ENCODE results near the gene DAAM2. TPM values are rescaled to one million over a fixed set of nuclear protein-coding genes. Genes with fewer than 3 reads are reported as not detected.

Gene DAAM2
- total and polyA plus RNA-seq, 2 donors (not counting 3 experiments of a cell fraction or from before 2014, with no cell fraction given), result 0.42 to 0.44 TPM

- Histone ChIP-seq H3K36me3 (ENCODE audit: control insufficient read depth in 2 of 2, extremely low read depth in 1 of 2, insufficient read depth in 2 of 2, low read length in 2 of 2) (peaks cover 0 to 6% of the 10 kb centered on the region in 2 experiments), H3K9ac (replicated peaks; ENCODE audit: extremely low read depth, insufficient read depth, low read length) (no peak overlapping the region), H3K9me1 (replicated peaks; ENCODE audit: control insufficient read depth, extremely low read depth, insufficient read depth, low read length) (no peaks in the 10 kb centered on the region), H3K4me1 (ENCODE audit: control insufficient read depth, extremely low read depth, insufficient read depth, low read length) (no peaks in the 10 kb centered on the region), H2AFZ (ENCODE audit: low read depth, low read length) (no peak overlapping the region), H3K79me2 (ENCODE audit: control insufficient read depth, insufficient read depth, low read length) (no peaks in the 10 kb centered on the region), H3K9me3 (replicated peaks; ENCODE audit: control insufficient read depth, insufficient read depth, low read length) (no peaks in the 10 kb centered on the region), H4K20me1 (replicated peaks; ENCODE audit: control insufficient read depth, extremely low read depth, insufficient read depth, low read length) (no peaks in the 10 kb centered on the region), H3K27ac (ENCODE audit: insufficient read depth, low read depth, low read length) (no peak overlapping the region), H3K27me3 (ENCODE audit: control insufficient read depth in 2 of 2, insufficient read depth in 2 of 2, low read length in 2 of 2) (peaks cover 0 to 2% of the 10 kb centered on the region in 2 experiments), H3K4me2 (ENCODE audit: insufficient read depth, low read length) (no peak overlapping the region), H3K4me3 (replicated peaks in 1 of 3; ENCODE audit: insufficient read depth in 1 of 3, low read depth in 1 of 3, low read length in 3 of 3) (no peak overlapping the region)
- no TSS peak for BruUV-seq (replicated peaks)
- dilution Hi-C loops (cut with MboI; ENCODE audit: extremely low pct_ligation_motif_present, low sequenced_read_pairs) (no loop called here), intact Hi-C loops (cut with micrococcal nuclease) (no loop called here)
- ChIA-PET CTCF (interaction anchor here (0.7 to 2.3 kb wide), 4 partner anchors 9 to 406 kb away, joined by 3 to 9 read pairs (median 4); no protein-coding TSS in a partner anchor), POLR2A (no interaction called here)
- no peak for TF ChIP-seq POLR2A (IDR thresholded peaks at IDR 0.05; ENCODE audit: low read depth, low read length)
- no peak for TF ChIP-seq POLR2AphosphoS5 (IDR thresholded peaks at IDR 0.05; ENCODE audit: insufficient read depth, low read depth, low read length)
- TF ChIP-seq, protein P1, sequence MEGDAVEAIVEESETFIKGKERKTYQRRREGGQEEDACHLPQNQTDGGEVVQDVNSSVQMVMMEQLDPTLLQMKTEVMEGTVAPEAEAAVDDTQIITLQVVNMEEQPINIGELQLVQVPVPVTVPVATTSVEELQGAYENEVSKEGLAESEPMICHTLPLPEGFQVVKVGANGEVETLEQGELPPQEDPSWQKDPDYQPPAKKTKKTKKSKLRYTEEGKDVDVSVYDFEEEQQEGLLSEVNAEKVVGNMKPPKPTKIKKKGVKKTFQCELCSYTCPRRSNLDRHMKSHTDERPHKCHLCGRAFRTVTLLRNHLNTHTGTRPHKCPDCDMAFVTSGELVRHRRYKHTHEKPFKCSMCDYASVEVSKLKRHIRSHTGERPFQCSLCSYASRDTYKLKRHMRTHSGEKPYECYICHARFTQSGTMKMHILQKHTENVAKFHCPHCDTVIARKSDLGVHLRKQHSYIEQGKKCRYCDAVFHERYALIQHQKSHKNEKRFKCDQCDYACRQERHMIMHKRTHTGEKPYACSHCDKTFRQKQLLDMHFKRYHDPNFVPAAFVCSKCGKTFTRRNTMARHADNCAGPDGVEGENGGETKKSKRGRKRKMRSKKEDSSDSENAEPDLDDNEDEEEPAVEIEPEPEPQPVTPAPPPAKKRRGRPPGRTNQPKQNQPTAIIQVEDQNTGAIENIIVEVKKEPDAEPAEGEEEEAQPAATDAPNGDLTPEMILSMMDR (IDR thresholded peaks at IDR 0.05; ENCODE audit: extremely low read depth in 1 of 2, insufficient read depth in 1 of 2, low read depth in 1 of 2, low read length in 2 of 2), result no peak
- TF ChIP-seq FOS (IDR thresholded peaks at IDR 0.05; ENCODE audit: borderline replicate concordance, insufficient read depth, low read length), result no peak
- no peak for TF ChIP-seq JUN (IDR thresholded peaks at IDR 0.05; ENCODE audit: borderline replicate concordance, insufficient read depth, insufficient read length, low read depth)
- TF ChIP-seq GATA2 (IDR thresholded peaks at IDR 0.05; ENCODE audit: insufficient read depth, insufficient read length, low read depth, low read length), result no peak
- TF ChIP-seq MYC (IDR thresholded peaks at IDR 0.05; ENCODE audit: low read depth, low read length), result no peak
- TF ChIP-seq, protein P2, sequence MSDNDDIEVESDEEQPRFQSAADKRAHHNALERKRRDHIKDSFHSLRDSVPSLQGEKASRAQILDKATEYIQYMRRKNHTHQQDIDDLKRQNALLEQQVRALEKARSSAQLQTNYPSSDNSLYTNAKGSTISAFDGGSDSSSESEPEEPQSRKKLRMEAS (IDR thresholded peaks at IDR 0.05; ENCODE audit: insufficient read depth, insufficient read length), result no peak
- no peak for TF ChIP-seq EZH2 (IDR thresholded peaks at IDR 0.05; ENCODE audit: borderline replicate concordance, low read depth, low read length, severe bottlenecking)
- no peak for FAIRE-seq
- no peak for DNase-seq (ENCODE audit: low read depth, low spot score)
Observed at GRCh38 chr6:39902786-39903465, 110.8 kb downstream of the DAAM2 start.
